ENCODE results near the gene TRIM46.

GRCh38 chr1:155210314-155211104, 36.9 kb downstream of the TRIM46 start:
- TF ChIP-seq PKNOX1 (IDR thresholded peaks at IDR 0.05) (no peak), NFRKB (IDR thresholded peaks at IDR 0.05) (no peak), SP1 (IDR thresholded peaks at IDR 0.05) (no peak), HDGF (IDR thresholded peaks at IDR 0.05; ENCODE audit: borderline replicate concordance) (no peak)
